Adrenal gland (tissue), 5 donors: ENCODE measurements around the gene STX2.

Source experiments
- CTCF ChIP-seq, 6 experiments: fragments of 450-650 bp in 4 of 6; fragments of 200-600 bp in 2 of 6; sonication (generic) in 1 of 6; IDR thresholded peaks; 1 replicate in 5 of 6; 2 replicates in 1 of 6; pipeline versions ENCODE4 v1.5.1 to v1.8.0; 2016 to 2021; ENCODE audit warnings: antibody characterized with exemption in 6 of 6, mild to moderate bottlenecking in 2 of 6, moderate library complexity in 1 of 6
- POLR2A ChIP-seq, 2 donors: fragments of 450-650 bp; IDR thresholded peaks; one replicate each; pipeline ENCODE4 v1.6.1; 2017; ENCODE audit warnings: antibody characterized with exemption in 2 of 2, mild to moderate bottlenecking in 2 of 2, moderate library complexity in 1 of 2
- donor health status: DM: no; HTN: no; CAD: no.

- TF ChIP-seq POLR2A (IDR thresholded peaks at IDR 0.05) (no peak), CTCF (IDR thresholded peaks at IDR 0.05) (no peak)
Measured at GRCh38 chr12:130791629-130792028, 47.4 kb downstream of the STX2 start.
